ENCODE data around the gene GLIPR2.

GLIPR2 gene

DNA sequence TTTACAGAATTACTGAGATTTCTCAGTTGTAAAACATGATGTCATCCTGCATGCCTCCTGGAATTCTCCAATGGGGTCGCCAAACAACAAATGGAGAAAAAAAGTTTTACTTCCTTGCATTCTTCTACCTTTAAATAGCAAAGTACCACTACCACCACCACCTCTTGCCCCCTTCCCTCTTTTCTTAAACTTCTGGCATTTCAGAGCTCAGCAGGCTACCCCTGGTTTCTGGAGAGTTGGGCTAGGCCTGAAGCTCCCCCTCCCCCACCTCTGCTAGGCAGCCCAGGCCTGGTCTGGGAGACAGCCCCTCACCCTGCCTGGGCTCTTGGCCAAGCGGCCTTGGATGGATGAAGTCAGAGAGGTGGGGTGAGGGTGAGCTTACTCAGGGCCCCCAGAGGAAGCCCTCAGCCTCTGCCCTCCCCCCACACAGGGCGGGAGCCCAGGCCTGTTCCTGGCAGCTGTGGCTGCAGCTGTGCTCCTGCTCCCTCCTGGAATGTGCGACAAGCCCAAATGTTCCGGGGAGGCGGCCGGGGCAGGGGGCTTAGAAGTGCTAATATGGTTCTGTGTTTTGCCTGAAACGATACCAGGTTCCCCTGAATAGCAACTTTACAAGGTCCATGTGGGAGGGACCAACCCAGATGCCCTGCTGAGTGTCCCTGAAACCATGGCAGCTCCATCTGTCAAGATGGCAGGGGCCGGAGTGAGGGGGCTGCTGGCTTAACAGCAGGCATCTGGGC, 26.7 kb downstream of the GLIPR2 start:
- H3K4me3 ChIP-seq (ENCODE audit: low read length in 2 of 2): no peak overlapping the region
- H3K27ac ChIP-seq (replicated peaks; ENCODE audit: low read length): peak overlapping the region; percentile 67

DNA sequence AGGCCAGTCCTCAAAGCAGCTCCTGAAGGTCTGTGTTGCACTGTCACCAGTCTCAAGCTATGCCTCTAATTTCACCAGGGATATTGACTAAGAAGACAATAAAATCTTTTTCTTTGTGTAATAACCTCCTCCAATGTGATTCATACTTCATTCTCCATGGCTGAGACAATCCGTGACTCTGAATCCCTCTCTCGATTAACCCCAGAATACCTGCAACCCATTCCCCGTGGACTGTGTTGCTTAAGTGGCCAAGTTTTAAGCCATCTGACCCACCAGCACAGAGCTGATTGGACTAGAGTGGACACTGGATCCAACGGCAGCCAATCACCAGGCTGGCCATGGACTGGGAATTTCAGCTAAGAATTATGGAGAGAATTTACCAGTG, 27.2 kb downstream of the GLIPR2 start:
- Histone ChIP-seq H3K36me3 (replicated peaks in 1 of 2; ENCODE audit: control insufficient read depth in 2 of 2, insufficient read depth in 2 of 2, low read length in 2 of 2) (no peaks in the 10 kb centered on the region), H3K27ac (replicated peaks; ENCODE audit: low read length) (peak overlapping the region; percentile 67), H3K4me1 (ENCODE audit: control insufficient read depth in 2 of 2, insufficient read depth in 1 of 2, low read depth in 1 of 2, low read length in 2 of 2) (peaks cover 11 to 25% of the 10 kb centered on the region in 2 donors)

More for the DNA sequence above, 26.7 kb downstream of the GLIPR2 start:
- Histone ChIP-seq H3K27me3 (ENCODE audit: control insufficient read depth in 3 of 3, insufficient read depth in 3 of 3, low read depth in 1 of 3, low read length in 3 of 3) (no peaks in the 10 kb centered on the region), H3K9me3 (replicated peaks in 1 of 2; ENCODE audit: control insufficient read depth in 2 of 2, insufficient read depth in 1 of 2, low read depth in 1 of 2, low read length in 2 of 2) (peaks cover 0 to 4% of the 10 kb centered on the region in 2 donors), H2BK12ac (ENCODE audit: low read length) (no peak overlapping the region), H3K18ac (ENCODE audit: low read length) (peak overlapping the region; percentile 94), H3K23ac (ENCODE audit: low read depth, low read length, poor library complexity) (no peak overlapping the region), H2BK15ac (ENCODE audit: low read length) (peak overlapping the region; percentile 42), H4K8ac (ENCODE audit: low read depth, low read length) (no peak overlapping the region), H4K91ac (ENCODE audit: low read depth, low read length, poor library complexity) (no peak overlapping the region), H2BK5ac (ENCODE audit: low read length) (no peak overlapping the region), H3K79me1 (ENCODE audit: low read depth, low read length) (no peaks in the 10 kb centered on the region), H3K4ac (ENCODE audit: low read length) (no peak overlapping the region), H2AK5ac (ENCODE audit: low read depth, low read length) (no peak overlapping the region), H3K4me2 (ENCODE audit: insufficient read depth, low read length, poor library complexity, severe bottlenecking) (no peak overlapping the region), H2AFZ (ENCODE audit: low read length) (peak overlapping the region; percentile 89), H3K14ac (ENCODE audit: low read length) (no peak overlapping the region), H3K4me1 (ENCODE audit: control insufficient read depth in 2 of 2, insufficient read depth in 1 of 2, low read depth in 1 of 2, low read length in 2 of 2) (peaks cover 11 to 25% of the 10 kb centered on the region in 2 donors), H2BK120ac (ENCODE audit: low read depth, low read length) (no peak overlapping the region), H3K9ac (ENCODE audit: low read depth, low read length, poor library complexity) (no peak overlapping the region), H3K36me3 (replicated peaks in 1 of 2; ENCODE audit: control insufficient read depth in 2 of 2, insufficient read depth in 2 of 2, low read length in 2 of 2) (no peaks in the 10 kb centered on the region)
- DNase-seq (ENCODE audit: low spot score): no peak
- no CpG with 5 or more reads among the region's 9 CpGs for WGBS, 2 donors (ENCODE audit: extremely low coverage in 2 of 2, insufficient read length in 2 of 2, insufficient replicate concordance in 1 of 2)

DNA sequence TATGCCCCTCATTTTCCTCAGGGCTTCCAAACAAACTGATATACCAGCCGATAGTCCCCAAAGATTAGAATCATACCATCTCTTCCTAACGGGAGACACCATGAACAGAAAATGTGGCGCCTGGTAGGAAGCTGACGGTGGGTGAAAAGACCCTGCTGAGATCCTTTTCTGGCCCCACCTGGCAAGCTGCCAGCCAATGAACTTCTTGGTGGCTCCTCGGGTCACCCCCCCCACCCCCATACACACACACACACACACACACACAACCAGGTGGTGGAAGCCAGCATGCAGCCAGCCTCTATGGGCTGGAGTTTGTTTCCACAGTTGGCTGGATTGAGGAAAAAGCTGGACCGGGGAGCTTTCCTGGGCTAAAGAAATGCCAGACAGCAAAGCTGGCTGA, 27.8 kb downstream of the GLIPR2 start:
- Histone ChIP-seq H3K9ac (ENCODE audit: low read depth, low read length, poor library complexity) (no peak overlapping the region), H3K14ac (ENCODE audit: low read length) (no peak overlapping the region), H2AK5ac (ENCODE audit: low read depth, low read length) (no peak overlapping the region), H3K23ac (ENCODE audit: low read depth, low read length, poor library complexity) (no peak overlapping the region), H3K36me3 (replicated peaks in 1 of 2; ENCODE audit: control insufficient read depth in 2 of 2, insufficient read depth in 2 of 2, low read length in 2 of 2) (no peaks in the 10 kb centered on the region), H2BK120ac (ENCODE audit: low read depth, low read length) (no peak overlapping the region), H4K91ac (ENCODE audit: low read depth, low read length, poor library complexity) (no peak overlapping the region), H3K79me1 (ENCODE audit: low read depth, low read length) (no peaks in the 10 kb centered on the region), H3K4me2 (ENCODE audit: insufficient read depth, low read length, poor library complexity, severe bottlenecking) (no peak overlapping the region), H3K4me1 (ENCODE audit: control insufficient read depth in 2 of 2, insufficient read depth in 1 of 2, low read depth in 1 of 2, low read length in 2 of 2) (peaks cover 11 to 25% of the 10 kb centered on the region in 2 donors), H3K27me3 (ENCODE audit: control insufficient read depth in 3 of 3, insufficient read depth in 3 of 3, low read depth in 1 of 3, low read length in 3 of 3) (peaks cover 0 to 4% (median 0%) of the 10 kb centered on the region in 3 experiments), H3K27ac (replicated peaks; ENCODE audit: low read length) (no peak overlapping the region), H3K9me3 (replicated peaks in 1 of 2; ENCODE audit: control insufficient read depth in 2 of 2, insufficient read depth in 1 of 2, low read depth in 1 of 2, low read length in 2 of 2) (no peaks in the 10 kb centered on the region), H3K18ac (ENCODE audit: low read length) (no peak overlapping the region), H2AFZ (ENCODE audit: low read length) (no peak overlapping the region), H4K8ac (ENCODE audit: low read depth, low read length) (no peak overlapping the region), H2BK15ac (ENCODE audit: low read length) (no peak overlapping the region), H2BK12ac (ENCODE audit: low read length) (peak overlapping the region; percentile 26), H2BK5ac (ENCODE audit: low read length) (no peak overlapping the region), H3K4ac (ENCODE audit: low read length) (no peak overlapping the region), H3K4me3 (ENCODE audit: low read length in 2 of 2) (no peak overlapping the region)
- DNase-seq (ENCODE audit: low spot score): no peak
- WGBS, 2 donors (ENCODE audit: extremely low coverage in 2 of 2, insufficient read length in 2 of 2, insufficient replicate concordance in 1 of 2): no CpG with 5 or more reads among the region's 6 CpGs

More for the DNA sequence above, 27.2 kb downstream of the GLIPR2 start:
- no peak for DNase-seq (ENCODE audit: low spot score)
- no peak overlapping the region for H4K8ac ChIP-seq (ENCODE audit: low read depth, low read length)
- H4K91ac ChIP-seq (ENCODE audit: low read depth, low read length, poor library complexity): no peak overlapping the region
- H3K79me1 ChIP-seq (ENCODE audit: low read depth, low read length): no peaks in the 10 kb centered on the region
- no CpG with 5 or more reads among the region's 4 CpGs for WGBS, 2 donors (ENCODE audit: extremely low coverage in 2 of 2, insufficient read length in 2 of 2, insufficient replicate concordance in 1 of 2)
- no peak overlapping the region for H3K4me2 ChIP-seq (ENCODE audit: insufficient read depth, low read length, poor library complexity, severe bottlenecking)
- no peak overlapping the region for H3K4ac ChIP-seq (ENCODE audit: low read length)
- no peak overlapping the region for H3K4me3 ChIP-seq (ENCODE audit: low read length in 2 of 2)
- H2AFZ ChIP-seq (ENCODE audit: low read length): peak overlapping the region; percentile 89
- no peaks in the 10 kb centered on the region for H3K9me3 ChIP-seq (replicated peaks in 1 of 2; ENCODE audit: control insufficient read depth in 2 of 2, insufficient read depth in 1 of 2, low read depth in 1 of 2, low read length in 2 of 2)
- no peak overlapping the region for H2BK5ac ChIP-seq (ENCODE audit: low read length)
- no peak overlapping the region for H2AK5ac ChIP-seq (ENCODE audit: low read depth, low read length)
- H3K14ac ChIP-seq (ENCODE audit: low read length): no peak overlapping the region
- H3K18ac ChIP-seq (ENCODE audit: low read length): peak overlapping the region; percentile 94
- H3K27me3 ChIP-seq (ENCODE audit: control insufficient read depth in 3 of 3, insufficient read depth in 3 of 3, low read depth in 1 of 3, low read length in 3 of 3): no peaks in the 10 kb centered on the region
- no peak overlapping the region for H3K23ac ChIP-seq (ENCODE audit: low read depth, low read length, poor library complexity)
- no peak overlapping the region for H2BK120ac ChIP-seq (ENCODE audit: low read depth, low read length)
- no peak overlapping the region for H2BK12ac ChIP-seq (ENCODE audit: low read length)
- H2BK15ac ChIP-seq (ENCODE audit: low read length): peak overlapping the region; percentile 42
- H3K9ac ChIP-seq (ENCODE audit: low read depth, low read length, poor library complexity): no peak overlapping the region

DNA sequence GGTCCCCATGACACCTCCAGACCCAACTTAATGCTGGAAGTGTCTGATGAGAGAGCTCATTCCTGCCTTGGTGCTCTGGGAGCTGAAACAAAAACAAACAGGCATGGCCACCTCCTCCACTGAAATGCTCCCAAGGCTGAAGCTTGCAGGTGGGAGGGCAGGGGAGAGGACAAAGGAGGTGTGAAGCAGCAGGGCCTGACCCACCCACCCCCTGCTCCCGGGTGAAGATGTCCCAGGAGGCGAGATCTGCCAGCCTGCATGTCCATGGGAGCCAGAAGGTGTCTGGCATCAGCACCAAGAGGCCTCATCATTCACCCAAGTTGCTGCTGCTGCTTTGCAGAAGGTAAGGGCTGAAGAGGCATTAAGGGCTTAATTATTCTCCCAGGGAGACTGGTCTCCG, 28.5 kb downstream of the GLIPR2 start:
- Histone ChIP-seq H4K91ac (ENCODE audit: low read depth, low read length, poor library complexity) (no peak overlapping the region), H2BK15ac (ENCODE audit: low read length) (no peak overlapping the region), H3K4me2 (ENCODE audit: insufficient read depth, low read length, poor library complexity, severe bottlenecking) (no peak overlapping the region), H2BK12ac (ENCODE audit: low read length) (no peak overlapping the region), H2BK5ac (ENCODE audit: low read length) (no peak overlapping the region), H3K23ac (ENCODE audit: low read depth, low read length, poor library complexity) (no peak overlapping the region), H4K8ac (ENCODE audit: low read depth, low read length) (no peak overlapping the region), H3K79me1 (ENCODE audit: low read depth, low read length) (no peaks in the 10 kb centered on the region), H3K36me3 (replicated peaks in 1 of 2; ENCODE audit: control insufficient read depth in 2 of 2, insufficient read depth in 2 of 2, low read length in 2 of 2) (no peaks in the 10 kb centered on the region), H3K4me3 (ENCODE audit: low read length in 2 of 2) (no peak overlapping the region), H3K27ac (replicated peaks; ENCODE audit: low read length) (no peak overlapping the region), H3K27me3 (ENCODE audit: control insufficient read depth in 3 of 3, insufficient read depth in 3 of 3, low read depth in 1 of 3, low read length in 3 of 3) (peaks cover 0 to 9% (median 0%) of the 10 kb centered on the region in 3 experiments), H3K9me3 (replicated peaks in 1 of 2; ENCODE audit: control insufficient read depth in 2 of 2, insufficient read depth in 1 of 2, low read depth in 1 of 2, low read length in 2 of 2) (no peaks in the 10 kb centered on the region), H3K14ac (ENCODE audit: low read length) (no peak overlapping the region), H2AK5ac (ENCODE audit: low read depth, low read length) (no peak overlapping the region), H2AFZ (ENCODE audit: low read length) (no peak overlapping the region), H3K4ac (ENCODE audit: low read length) (no peak overlapping the region), H3K9ac (ENCODE audit: low read depth, low read length, poor library complexity) (no peak overlapping the region), H3K4me1 (ENCODE audit: control insufficient read depth in 2 of 2, insufficient read depth in 1 of 2, low read depth in 1 of 2, low read length in 2 of 2) (peaks cover 11 to 25% of the 10 kb centered on the region in 2 donors), H3K18ac (ENCODE audit: low read length) (peak overlapping the region; percentile 20), H2BK120ac (ENCODE audit: low read depth, low read length) (no peak overlapping the region)
- no CpG with 5 or more reads among the region's 3 CpGs for WGBS, 2 donors (ENCODE audit: extremely low coverage in 2 of 2, insufficient read length in 2 of 2, insufficient replicate concordance in 1 of 2)
- no peak for DNase-seq (ENCODE audit: low spot score)
